GM19238 (cell line): ENCODE measurements around the gene LAPTM5.
"Not testable (repeated sequence)": the region's sequence is repeated elsewhere in the genome, so short reads cannot be mapped to it uniquely, and the experiment has no call there.

Experiments
- DNase-seq: peaks from one replicate; pipeline ENCODE4 v3.0.0; 2011; ENCODE audit warnings: low spot score; ENCODE audit not compliant: insufficient read length

LAPTM5 gene, protein sequence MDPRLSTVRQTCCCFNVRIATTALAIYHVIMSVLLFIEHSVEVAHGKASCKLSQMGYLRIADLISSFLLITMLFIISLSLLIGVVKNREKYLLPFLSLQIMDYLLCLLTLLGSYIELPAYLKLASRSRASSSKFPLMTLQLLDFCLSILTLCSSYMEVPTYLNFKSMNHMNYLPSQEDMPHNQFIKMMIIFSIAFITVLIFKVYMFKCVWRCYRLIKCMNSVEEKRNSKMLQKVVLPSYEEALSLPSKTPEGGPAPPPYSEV

DNA sequence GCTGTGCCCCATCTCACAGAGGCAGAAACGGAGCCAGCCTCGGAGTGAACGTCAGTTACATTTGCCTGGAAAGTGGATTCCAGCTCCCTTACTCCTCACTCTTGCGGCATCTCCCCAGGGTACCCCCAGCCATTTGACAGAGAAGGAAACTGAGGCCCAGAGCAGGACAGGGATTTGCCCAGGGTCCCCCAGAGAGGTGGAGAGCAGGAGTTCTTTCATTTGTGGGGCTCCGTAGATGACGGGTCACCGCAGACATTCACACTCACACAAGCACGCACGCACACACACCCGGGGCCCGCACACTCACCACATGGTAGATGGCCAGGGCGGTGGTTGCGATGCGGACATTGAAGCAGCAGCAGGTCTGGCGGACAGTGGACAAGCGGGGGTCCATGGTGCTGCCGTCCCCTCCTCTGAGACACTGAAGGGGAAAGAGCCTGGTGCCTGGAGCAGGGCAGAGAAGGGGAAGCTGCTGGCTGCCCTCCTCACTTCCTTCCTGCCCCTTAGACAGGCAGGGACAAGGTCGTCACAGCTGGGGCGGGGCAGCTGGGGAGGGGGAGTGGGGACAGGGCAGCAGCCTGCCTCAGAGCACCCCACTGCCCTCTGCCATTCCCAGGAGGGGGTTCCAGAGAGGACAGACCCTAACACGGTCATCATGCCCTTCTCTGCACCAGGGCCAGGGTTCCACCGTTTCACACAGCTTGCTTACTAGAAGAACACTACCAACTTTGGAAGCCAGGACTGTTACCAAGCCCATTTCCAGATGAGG, at the start of gene LAPTM5:
TSS of gene LAPTM5 (minus strand) at position 423 of the 769 bp plus-strand sequence. CDS start at position 394, 29 bp downstream.
- no peak for DNase-seq

DNA sequence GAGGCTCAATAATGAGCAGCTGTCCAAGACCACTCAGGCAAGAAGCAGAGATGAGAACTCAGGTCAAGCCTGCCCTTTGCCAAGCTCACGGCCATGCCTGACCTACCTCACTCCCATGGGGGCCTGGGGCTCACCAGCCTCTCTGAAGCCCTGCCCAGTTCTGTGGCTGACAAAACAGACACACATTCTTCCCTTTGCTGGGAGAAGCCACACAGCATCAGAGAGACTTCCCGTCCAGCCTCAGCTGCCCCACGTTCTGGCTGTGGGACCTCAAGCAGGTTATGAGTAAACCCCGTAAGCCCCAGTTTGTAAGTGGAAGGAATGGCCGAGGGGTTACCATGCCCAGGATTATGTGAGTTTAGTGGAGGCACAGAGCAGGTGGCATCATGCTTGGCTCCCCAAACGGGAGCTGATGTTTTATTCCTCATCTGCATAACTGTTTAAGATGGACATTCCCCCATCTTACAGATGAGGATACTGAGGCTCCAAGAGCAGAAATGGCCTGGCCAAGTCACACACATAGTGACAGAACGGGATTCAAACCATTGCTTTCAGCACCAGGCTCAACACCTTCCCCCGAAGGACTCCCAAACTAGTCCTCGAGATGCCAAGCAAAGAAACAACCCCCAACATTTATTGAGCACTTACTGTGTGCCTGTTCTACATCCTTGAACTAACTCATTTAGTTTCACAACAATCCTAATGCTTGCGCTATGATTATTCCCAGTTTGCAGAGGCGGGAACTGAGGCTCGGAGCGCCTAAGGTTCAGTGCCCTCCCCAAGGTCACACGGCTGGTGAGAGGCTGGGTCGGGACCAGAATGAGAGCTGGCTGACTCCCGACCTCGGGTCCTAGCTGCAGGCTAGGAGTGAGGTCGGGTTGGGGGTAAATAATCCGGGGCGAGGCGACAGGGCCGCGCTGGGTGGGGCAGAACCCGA, 49.1 kb upstream of the LAPTM5 start:
- no peak for DNase-seq

DNA sequence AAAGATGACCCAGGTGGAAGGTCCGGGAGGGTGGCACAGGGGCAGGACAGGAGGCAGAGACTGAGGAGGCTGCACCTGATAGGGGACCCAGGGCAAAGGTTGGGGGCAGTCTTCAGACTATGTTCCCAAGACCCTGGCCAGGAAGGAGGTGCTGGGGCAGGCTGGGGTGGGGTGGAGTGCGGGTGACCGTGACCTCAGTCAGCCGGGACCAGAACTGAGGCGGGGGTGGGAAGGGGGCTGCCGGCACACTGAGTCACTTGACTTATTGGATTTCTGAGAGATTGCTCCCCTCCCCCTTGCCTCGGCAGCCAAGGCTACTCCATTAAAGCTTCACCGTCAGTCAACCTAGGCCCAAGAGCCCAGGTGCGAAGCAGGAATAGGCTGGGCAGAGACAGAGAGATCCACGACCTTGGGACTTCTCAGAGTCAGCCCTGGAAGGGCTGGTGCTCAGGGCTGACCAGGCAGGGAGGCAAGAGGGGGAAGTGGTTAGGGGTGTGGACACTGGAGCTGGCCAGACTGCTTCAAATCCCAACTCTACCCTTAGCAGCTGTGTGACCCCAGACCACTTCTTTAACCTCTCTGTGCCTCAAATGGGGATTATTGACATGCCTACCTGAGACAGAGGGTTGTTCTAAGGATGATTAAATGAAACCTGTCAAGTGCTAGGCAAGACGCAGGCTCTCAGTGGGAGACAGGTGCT, 47.9 kb upstream of the LAPTM5 start:
- DNase-seq, result no peak

DNA sequence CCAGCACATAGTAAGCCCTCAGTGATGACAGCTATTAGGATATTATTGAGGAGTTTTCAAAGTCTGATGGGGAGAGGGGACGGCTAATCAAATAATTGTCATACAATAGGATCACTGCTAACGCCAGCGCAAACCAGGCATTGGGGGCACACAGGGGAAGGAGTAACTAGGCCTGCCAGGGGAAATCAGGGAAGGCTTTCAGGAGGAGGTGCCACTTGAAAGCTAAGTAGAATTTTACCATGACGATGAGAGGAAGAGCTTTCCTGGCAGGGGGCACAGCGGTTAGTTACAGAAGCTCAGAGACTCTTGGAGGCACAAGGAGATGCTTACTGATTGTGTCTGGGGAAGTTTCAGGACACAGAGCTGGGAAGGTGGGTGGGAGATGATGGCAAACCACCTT, 47.2 kb upstream of the LAPTM5 start:
- DNase-seq, result no peak

DNA sequence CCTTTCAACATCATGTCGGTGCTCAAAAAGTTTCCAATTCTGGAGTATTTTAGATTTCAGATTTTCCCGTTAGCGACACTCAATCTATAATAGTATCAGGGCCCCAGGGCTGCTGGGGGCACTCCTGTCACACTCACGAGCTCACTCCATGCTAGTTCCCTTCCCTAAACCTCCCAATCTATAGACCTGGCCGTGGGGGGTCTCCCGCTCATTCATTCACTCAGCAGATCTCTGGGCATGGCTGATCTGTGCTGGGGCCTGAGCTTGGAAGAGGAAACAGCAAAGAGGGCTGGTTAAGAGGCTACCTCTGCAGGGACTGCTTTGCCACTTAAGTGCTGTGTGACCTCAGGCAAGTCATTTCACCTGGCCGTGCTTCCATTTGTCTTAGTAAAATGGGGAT, 46.8 kb upstream of the LAPTM5 start:
- no peak for DNase-seq

DNA sequence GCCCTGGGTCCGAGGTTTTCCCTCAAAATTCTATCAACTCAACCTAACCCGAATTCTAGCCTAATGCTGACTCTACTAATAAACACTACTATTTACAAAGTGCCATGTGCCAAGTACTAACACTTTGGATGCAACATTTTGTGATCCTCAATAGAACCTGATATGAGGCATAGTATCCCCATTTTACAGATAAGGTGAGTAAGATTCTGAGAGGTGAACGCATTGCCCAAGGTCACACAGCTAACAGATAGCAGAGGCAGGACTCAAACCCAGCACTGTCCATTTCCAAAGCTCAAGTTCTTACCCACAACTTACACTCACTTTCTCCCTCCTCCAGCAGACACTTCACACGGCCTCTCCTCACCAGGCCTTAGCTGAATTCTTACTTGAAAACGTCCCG, 46.0 kb upstream of the LAPTM5 start:
- no peak for DNase-seq

DNA sequence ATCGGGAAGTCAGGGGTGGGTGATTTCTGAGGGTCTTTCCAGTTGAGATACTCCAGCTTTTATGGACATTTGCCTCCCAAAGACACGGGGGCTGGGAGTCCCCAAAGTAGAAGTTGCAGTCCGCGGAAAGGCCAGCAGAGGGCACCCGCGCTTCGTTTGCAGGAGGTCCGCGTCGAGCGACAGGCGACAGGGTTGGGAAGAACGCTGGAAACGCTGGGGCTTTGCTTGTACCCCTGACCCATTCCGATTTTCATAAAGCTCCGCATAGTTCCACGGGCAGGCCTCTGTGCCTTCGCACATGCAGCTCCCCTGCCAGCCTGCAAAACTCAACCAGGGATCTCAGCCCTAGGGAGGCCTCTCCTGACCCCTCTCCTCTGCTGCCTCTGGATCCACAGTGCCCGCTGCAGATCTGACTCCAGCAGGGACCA, 44.2 kb upstream of the LAPTM5 start:
- DNase-seq, result peak; percentile 68

DNA sequence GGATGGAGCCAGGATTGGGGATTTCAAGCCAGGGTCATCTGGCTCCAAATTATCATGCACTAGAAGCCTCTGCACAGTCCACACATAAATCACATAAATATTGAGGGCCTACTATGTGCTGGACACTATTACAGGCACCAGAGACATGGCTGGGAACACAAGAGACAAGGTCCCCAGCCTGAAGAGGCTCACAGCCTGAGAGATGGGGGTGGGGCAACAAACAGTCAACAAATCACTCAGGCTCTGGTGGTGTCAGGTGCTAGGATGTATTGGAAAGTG, 41.6 kb upstream of the LAPTM5 start:
- no peak for DNase-seq

DNA sequence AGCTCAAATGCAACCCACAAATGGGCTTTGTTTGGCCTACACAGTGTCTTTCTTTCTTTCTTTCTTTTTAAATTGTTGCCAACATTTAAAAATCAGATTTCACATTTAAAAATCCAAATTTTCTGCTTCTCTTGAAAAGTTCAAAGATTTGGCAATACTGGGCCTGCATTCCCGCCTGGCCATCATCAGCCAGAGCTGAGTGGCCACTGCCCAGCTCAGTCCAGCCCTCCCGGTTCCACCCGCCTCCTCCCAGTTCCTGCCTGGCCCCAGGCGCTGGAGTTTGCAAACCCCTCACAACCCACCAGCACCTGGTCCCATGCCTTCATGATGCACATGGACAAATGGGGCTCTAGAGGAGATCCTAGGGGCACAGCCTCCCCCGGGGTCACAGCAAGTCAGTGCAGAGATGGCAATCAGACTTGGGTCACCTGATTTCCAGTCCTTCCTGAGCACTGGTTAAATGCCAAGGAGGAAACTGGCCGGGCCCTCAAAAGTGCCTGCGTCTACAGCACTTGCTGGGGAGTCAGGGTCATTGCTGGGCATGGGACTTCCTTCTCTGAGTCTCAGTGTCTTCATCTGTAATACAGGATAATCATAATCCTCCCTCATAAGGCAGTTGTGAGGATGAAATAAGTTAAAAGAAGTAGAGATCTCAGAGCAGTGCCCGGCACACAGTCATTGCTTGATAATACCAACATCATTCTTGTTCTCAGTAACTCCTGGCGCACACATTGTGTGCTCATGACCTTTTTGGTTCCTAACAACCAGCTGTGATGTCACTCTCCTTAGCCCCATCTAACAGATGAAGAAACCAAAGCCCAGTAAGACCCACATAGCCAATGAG, 41.0 kb upstream of the LAPTM5 start:
- DNase-seq, result no peak

DNA sequence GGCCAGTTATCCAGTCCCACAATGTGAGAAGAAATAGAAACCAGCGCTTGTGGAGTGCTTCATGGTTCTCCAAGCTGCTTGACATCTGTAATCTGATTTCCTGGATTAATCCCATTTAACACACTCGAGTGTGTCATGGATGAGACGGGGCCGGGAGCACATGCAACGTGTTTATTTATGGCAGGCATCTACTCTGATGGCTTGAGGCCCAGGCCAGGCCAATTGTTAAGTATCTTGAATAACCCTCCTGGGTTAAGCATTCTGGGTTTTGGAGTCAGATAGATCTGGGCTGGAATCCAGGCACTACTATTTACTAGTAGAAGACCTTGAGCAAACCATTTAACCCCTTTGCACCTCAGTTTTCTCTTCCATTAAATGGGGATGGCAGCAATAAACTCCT, 37.5 kb upstream of the LAPTM5 start:
- no peak for DNase-seq

DNA sequence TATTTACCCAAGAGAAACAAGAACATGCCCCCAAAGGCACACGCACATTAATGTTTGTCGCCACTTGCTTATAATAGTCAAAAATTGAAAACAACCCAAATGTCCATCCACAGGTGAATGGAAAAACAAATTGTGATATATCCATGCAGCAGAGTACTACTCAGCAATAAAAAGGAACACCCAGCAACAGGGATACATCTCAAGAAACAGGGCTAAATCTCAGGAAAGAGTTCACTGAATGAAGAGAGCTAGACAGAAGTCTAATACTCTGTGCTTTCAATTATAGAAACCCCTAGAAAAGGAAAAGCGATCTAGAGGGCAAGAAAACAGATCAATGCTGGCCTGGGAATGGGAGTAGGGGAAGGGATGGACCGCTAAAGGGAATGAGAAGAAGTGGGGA, 36.7 kb upstream of the LAPTM5 start:
- no peak for DNase-seq

DNA sequence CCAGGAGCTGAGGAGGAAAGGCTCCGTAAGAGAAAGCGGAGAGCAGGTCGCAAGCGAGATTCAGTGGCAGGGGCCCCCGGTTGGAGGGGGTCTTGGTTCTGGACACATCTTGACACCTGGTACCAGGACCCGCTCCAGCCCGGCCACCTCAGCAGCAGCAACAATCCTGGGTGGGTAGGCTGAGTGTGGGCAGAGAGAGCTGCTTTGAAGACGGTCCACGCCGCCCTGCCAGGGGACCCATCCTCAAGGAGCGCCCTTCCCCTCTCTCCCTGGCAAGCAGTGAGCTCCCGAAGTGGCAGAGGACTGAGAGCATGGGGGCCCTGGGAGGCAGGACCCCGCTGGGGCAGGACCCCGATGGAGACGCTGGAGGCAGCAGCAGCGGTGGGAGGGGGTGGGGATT, 35.6 kb upstream of the LAPTM5 start:
- DNase-seq, result no peak

DNA sequence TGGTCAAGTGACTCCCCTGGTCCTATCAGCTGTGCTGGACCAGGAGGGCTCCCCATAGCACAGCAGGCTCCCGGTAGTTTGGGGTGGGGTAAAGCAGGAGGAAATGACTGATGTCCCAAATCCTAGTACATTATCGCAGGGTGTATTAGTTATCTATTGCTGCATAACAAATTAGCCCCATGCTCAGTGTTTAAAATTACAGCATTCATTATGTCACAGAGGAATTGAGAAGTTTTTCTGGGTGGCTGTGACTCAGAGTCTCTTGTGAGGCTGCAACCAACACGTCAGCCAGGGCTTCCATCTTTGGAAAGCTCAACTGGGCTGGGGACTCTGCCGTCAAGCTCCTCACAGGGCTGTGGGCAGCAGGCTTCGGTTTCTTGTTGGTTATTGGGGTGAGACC, 34.3 kb upstream of the LAPTM5 start:
- DNase-seq, result no peak

DNA sequence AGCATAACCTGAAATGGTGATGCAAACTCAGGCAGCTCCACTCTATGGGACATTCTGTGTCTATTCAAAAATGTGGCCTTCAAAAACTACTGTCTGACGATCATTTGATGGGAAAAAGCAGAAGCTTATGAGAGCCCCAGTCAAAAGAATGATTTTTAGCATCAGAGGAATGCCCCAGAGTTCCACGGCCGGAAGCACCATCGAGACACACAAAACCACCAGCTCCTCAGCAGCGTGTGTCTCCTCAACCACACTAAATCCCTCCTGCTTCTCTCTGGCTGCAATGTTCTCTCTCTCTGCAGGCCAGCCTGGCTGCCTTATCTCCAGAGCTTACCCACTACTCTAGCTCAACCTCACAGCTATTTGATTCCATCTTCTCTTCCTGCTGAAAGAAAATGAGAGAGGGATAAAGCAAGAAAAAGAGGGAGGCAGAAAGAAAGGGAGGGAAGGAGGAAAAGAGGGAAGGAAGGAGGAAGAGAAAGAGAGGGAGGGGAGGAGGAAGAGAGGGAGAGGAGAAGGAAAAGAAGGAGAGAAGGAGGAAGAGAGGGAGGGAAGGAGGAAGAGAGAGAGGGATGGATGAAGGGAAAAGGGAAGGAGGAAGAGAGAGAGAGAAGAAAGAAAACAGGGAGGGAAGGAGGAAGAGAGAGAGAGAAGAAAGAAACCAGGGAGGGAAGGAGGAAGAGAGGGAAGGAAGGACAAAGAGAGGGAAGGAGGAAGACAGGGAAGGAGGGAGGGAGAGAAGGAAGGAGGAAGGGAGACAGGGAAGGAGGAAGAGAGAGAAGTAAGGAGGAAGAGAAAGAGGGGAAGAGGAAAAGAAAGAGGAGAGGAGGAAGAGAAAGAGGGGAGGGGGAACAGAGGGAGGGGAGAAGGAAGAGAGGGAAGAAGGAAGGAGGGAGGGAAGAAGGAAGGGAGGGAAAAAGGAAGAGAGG, 33.5 kb upstream of the LAPTM5 start:
- peak; percentile 30 for DNase-seq

DNA sequence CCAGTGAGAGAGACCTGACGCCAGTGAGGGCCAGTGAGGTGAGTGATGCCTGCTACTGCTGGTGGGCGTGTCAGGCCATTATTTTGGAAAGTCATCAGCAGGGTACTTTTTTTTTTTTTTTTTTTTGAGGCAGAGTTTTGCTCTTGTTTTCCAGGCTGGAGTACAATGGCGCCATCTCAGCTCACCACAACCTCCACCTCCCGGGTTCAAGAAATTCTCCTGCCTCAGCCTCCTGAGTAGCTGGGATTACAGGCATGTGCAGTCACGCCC, 32.6 kb upstream of the LAPTM5 start:
- not testable (repeated sequence) for DNase-seq

DNA sequence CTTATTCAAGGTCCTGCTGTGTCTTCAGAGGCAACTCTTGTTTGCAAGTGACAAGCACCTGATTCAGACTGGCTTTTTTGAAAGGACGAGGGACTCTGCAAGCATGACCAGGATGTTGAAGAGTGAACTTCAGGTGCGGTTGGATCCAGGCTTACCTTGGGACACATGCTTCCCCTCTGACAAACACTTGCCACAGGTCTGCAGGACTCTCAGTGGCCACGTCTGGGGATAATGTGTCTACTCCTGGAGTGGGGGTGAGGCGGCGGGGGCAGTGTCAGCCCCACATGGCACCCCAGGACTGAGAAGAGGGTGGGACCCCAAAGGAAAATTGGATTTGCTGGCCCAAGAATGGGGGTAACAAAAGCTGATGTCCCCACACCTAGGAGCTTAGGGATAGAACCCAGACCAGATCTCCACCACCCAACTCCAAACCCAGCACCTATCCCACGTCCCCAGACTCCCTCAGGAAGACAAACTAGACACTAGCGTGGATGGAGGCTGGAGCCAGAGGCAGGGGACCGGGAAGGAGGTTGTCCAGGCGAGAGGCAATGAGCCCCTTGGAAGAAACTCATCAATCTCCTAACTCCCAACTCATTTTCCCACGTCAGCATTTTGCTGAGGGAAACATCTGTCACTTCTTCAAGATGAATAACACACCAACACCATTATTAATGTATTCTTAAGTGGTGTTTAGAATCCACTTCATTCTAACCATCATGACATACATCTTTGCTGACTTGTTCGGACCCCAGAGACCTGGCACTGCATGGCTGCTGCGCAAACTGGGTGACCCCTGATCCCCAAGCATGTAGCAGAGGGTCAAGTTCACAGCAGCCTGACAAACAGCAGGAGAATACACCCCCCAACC, 32.0 kb upstream of the LAPTM5 start:
- DNase-seq, result no peak

DNA sequence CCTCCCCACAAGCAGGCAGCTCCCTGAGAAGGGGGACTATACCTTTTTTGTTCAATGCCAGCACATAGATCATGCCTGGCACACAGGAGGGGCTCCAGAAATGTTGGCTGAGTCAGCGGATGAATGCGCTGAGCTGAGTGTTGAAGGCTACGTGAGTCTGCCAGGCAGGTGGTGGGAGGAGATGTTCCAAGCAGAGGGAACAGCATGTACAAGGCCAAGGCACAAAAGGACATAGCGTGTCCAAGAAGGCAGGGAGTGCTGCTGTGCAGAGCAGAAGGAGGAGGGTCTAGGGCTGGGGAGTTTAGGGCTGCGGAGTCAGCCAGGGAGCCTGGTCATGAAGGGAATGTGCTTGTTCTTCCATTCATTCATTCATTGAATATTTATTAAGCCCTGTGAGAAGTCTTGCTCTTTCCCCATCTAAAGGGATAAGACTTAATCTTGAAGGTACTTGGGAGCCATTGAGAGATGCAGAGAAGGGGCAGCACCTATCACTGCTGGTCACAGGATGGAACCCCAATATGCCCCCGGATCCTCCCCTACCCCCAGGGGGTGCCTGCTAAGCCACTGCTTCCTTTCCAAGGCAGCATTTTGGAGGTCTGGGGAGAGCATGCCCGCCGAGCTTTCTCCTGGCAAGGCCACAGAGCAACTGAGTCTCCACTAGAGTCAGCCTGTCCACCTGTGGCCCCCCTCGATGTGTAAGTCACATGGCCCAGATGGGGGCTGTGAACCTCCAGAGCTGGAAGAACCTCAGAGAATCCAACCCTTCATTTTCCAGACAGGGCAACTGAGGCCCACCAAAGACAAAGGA, 31.2 kb upstream of the LAPTM5 start:
- DNase-seq, result no peak
